Kidney (tissue), 14 donors: ENCODE measurements around the gene GPER1. TPM values are rescaled to one million over a fixed set of nuclear protein-coding genes. Genes with fewer than 3 reads are reported as not detected.
A peak's percentile ranks its signal among the peaks of the same experiment; 100 is the strongest.
"Not testable (repeated sequence)": the region's sequence is repeated elsewhere in the genome, so short reads cannot be mapped to it uniquely, and the experiment has no call there.

ENCODE experiments used
- DNase-seq, 5 donors: peaks; one replicate each; pipeline ENCODE4 v3.0.0-alpha.2; 2013 to 2020
- FAIRE-seq: peaks from 2 replicates; lab custom pipeline; 2012; peaks lifted over from hg19 to GRCh38; lab: Jason Lieb, UNC
- H3K27ac ChIP-seq, 2 donors: one replicate each; pipeline ENCODE4 v1.7.0; 2013; ENCODE audit warnings: low read depth in 2 of 2, low read length in 2 of 2, inconsistent platforms in 1 of 2
- H3K27me3 ChIP-seq: one replicate; pipeline ENCODE4 v1.7.1; 2013; ENCODE audit warnings: low read length, inconsistent platforms; ENCODE audit not compliant: control insufficient read depth, insufficient read depth
- H3K36me3 ChIP-seq, 3 donors: one replicate each; pipeline versions ENCODE4 v1.7.0 to v1.7.1; 2013; ENCODE audit warnings: low read length in 3 of 3, control low read depth in 1 of 3, inconsistent platforms in 1 of 3; ENCODE audit not compliant: insufficient read depth in 3 of 3, control insufficient read depth in 2 of 3
- H3K4me1 ChIP-seq, 3 donors: one replicate each; pipeline versions ENCODE4 v1.7.0 to v1.7.1; 2013; ENCODE audit warnings: low read length in 3 of 3, inconsistent platforms in 1 of 3, low read depth in 1 of 3; ENCODE audit not compliant: control insufficient read depth in 2 of 3, insufficient read depth in 2 of 3
- H3K4me3 ChIP-seq, 3 donors: one replicate each; pipeline versions ENCODE4 v1.7.0 to v1.8.1; 2013; ENCODE audit warnings: low read length in 3 of 3, control low read depth in 1 of 3, inconsistent platforms in 1 of 3
- H3K9ac ChIP-seq, 3 donors: one replicate each; pipeline versions ENCODE4 v1.7.0 to v1.7.1; 2013; ENCODE audit warnings: low read length in 3 of 3, control low read depth in 1 of 3, inconsistent platforms in 1 of 3
- H3K9me3 ChIP-seq, 3 donors: one replicate each; pipeline versions ENCODE4 v1.7.0 to v1.7.1; 2013; ENCODE audit warnings: low read length in 3 of 3, control low read depth in 1 of 3, inconsistent platforms in 1 of 3; ENCODE audit not compliant: control insufficient read depth in 2 of 3, insufficient read depth in 1 of 3
- CTCF ChIP-seq: IDR thresholded peaks from 3 replicates; pipeline ENCODE4 v1.5.1; 2012; ENCODE audit warnings: mild to moderate bottlenecking, moderate library complexity, borderline replicate concordance; ENCODE audit not compliant: insufficient read depth; ENCODE audit errors: extremely low read depth
- intact Hi-C: fragments of 100-400 bp; cut with DNase I; formaldehyde crosslinking; loops from one replicate; pipeline ENCODE4 v1.11.1; 2022
- polyA plus RNA-seq: library from polyadenylated mRNA; stranded (reverse); fragments of 350-450 nt; fragmentation: Illumina TruSeq; extraction: RNeasy Lipid Tissue Mini Kit (QIAGEN cat#74804); gene quantifications from one replicate; pipeline ENCODE4 v1.2.3, GENCODE V29; 2014; ENCODE audit warnings: low read depth, low replicate concordance; ENCODE audit not compliant: insufficient read depth
- total RNA-seq: library from RNA; stranded (reverse); fragmentation: NEBNext Ultra II Directional; extraction: Animal tissue kit (Norgen Biotek cat#: 25700); gene quantifications from one replicate; pipeline ENCODE4 v1.2.1, GENCODE V29; 2021
- donor health status: control.
- donor health status: control.
- donor health status: control.
- donor health status: control.
- donor health status: control.
- donor health status: DM: yes; HTN: yes; CAD: no.
- donor health status: Normal renal cell carcinoma (clear cell type).

Gene GPER1
- total and polyA plus RNA-seq, 2 donors from 2014 or later, result 4.8 to 5.2 TPM

DNA sequence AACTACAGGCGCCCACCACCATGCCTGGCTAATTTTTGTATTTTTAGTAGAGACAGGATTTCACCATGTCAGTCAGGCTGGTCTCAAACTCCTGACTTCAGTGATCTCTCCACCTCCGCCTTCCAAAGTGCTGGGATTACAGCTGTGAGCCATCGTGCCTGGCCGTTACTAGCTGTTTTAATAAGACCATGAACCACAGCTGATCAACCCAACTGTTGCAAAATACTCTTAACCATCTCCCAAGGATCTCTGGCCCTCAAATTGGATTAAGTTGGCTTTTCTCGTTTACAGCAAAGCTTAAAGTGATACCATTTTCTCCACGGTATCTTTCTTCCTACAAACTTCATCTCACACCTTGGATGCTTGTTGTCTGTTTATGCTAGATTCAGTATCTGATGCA, 53.7 kb downstream of the GPER1 start:
- Histone ChIP-seq H3K27ac (no peak overlapping the region), H3K4me3 (no peak overlapping the region), H3K36me3 (no peaks in the 10 kb centered on the region), H3K9me3 (no peaks in the 10 kb centered on the region), H3K4me1 (peaks cover 0 to 7% (median 0%) of the 10 kb centered on the region in 3 donors), H3K9ac (no peak overlapping the region), H3K27me3 (no peaks in the 10 kb centered on the region)
- FAIRE-seq (no peak), DNase-seq (no peak)
- no peak for TF ChIP-seq CTCF
- intact Hi-C loops, result no loop called here

- DNase-seq, result peak in 1 of 5 donors; percentile 22
Observed at GRCh38 chr7:1142051-1142635, 54.2 kb downstream of the GPER1 start.

DNA sequence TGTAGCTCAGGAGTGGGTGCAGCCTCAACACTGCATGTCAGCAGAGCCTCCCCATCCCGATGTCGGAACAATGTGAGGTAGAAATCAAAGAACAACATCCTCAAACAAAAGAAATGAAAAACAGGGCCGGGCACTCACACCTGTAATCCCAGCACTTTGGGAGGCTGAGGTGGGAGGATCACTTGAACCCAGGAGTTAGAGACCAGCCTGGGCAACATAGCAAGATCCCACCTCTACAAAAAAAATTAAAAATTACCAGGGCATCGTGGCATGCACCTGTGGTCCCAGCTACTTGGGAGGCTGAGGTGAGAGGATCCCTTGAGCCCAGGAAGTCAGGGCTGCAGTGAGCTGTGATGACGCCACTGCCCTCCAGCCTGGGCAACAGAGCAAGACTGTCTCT, 55.1 kb downstream of the GPER1 start:
- FAIRE-seq, result not testable (repeated sequence)

More at GRCh38 chr7:1142051-1142635, 54.2 kb downstream of the GPER1 start:
- Histone ChIP-seq H3K36me3 (no peaks in the 10 kb centered on the region), H3K4me3 (no peak overlapping the region), H3K9ac (no peak overlapping the region), H3K27ac (no peak overlapping the region), H3K4me1 (peaks cover 0 to 3% (median 0%) of the 10 kb centered on the region in 3 donors), H3K9me3 (no peaks in the 10 kb centered on the region), H3K27me3 (no peaks in the 10 kb centered on the region)
- intact Hi-C loops, result no loop called here
- FAIRE-seq, result no peak
- TF ChIP-seq CTCF, result no peak

More for the DNA sequence above, 55.1 kb downstream of the GPER1 start:
- H3K27me3 ChIP-seq, DNase-seq, intact Hi-C loops, H3K27ac ChIP-seq, H3K4me1 ChIP-seq, H3K36me3 ChIP-seq, H3K4me3 ChIP-seq, H3K9ac ChIP-seq, H3K9me3 ChIP-seq: not testable (repeated sequence)

Other genes starting within 250 kb of the GPER1 start
- gene GET4, start 211.6 kb upstream of the GPER1 start, total RNA-seq, result 44.8 TPM
- 80.8 TPM for gene GET4, start 211.6 kb upstream of the GPER1 start, polyA plus RNA-seq
- gene ADAP1, start 133.4 kb upstream of the GPER1 start, total RNA-seq, result 48.2 TPM
- 36.4 TPM for gene ADAP1, start 133.4 kb upstream of the GPER1 start, polyA plus RNA-seq
- gene COX19, start 112.6 kb upstream of the GPER1 start, total RNA-seq, result 14.7 TPM
- gene COX19, start 112.6 kb upstream of the GPER1 start, polyA plus RNA-seq, result 4.8 TPM
- 0.13 TPM for gene CYP2W1, start 104.9 kb upstream of the GPER1 start, total RNA-seq
- 0.17 TPM for gene CYP2W1, start 104.9 kb upstream of the GPER1 start, polyA plus RNA-seq
- 10.3 TPM for gene GPR146, start 43.6 kb upstream of the GPER1 start, total RNA-seq
- 7.6 TPM for gene GPR146, start 43.6 kb upstream of the GPER1 start, polyA plus RNA-seq
- gene ZFAND2A, start 72.1 kb downstream of the GPER1 start, total RNA-seq, result 21.9 TPM
- 27.6 TPM for gene ZFAND2A, start 72.1 kb downstream of the GPER1 start, polyA plus RNA-seq
- gene UNCX, start 144.8 kb downstream of the GPER1 start, total RNA-seq, result 2.0 TPM
- gene UNCX, start 144.8 kb downstream of the GPER1 start, polyA plus RNA-seq, result 1.4 TPM